Psoas muscle (tissue), 8 donors: ENCODE measurements around the gene KRT1. TPM values are rescaled to one million over a fixed set of nuclear protein-coding genes. Genes with fewer than 3 reads are reported as not detected.

Source experiments
- ATAC-seq, 4 donors: fragments of 200-7000 bp; cut with Tn5 transposase; one replicate each; pipeline ENCODE4 v1.9.1; 2020; ENCODE audit warnings: moderate library complexity in 3 of 4, mild to moderate bottlenecking in 2 of 4
- DNase-seq, 2 donors: peaks; one replicate each; pipeline ENCODE4 v3.0.0-alpha.2; 2020
- H3K27ac ChIP-seq: fragments of 200-600 bp; one replicate; pipeline ENCODE4 v1.8.0; 2022
- H3K27me3 ChIP-seq, 3 donors: fragments of 200-600 bp in 1 of 3; one replicate each; pipeline versions ENCODE4 v1.6.1 to v1.8.0; 2013 to 2022; ENCODE audit warnings: low read length in 2 of 3, mild to moderate bottlenecking in 2 of 3, moderate library complexity in 1 of 3; ENCODE audit not compliant: insufficient read depth in 3 of 3
- H3K36me3 ChIP-seq, 2 donors: fragments of 200-600 bp in 1 of 2; one replicate each; pipeline versions ENCODE4 v1.6.1 to v1.8.0; 2013 to 2022; ENCODE audit warnings: low read depth in 1 of 2, mild to moderate bottlenecking in 1 of 2, moderate library complexity in 1 of 2; ENCODE audit not compliant: insufficient read depth in 1 of 2
- H3K4me1 ChIP-seq: fragments of 200-600 bp; one replicate; pipeline ENCODE4 v1.8.0; 2022
- H3K4me3 ChIP-seq: fragments of 200-600 bp; one replicate; pipeline ENCODE4 v1.8.0; 2022; ENCODE audit warnings: mild to moderate bottlenecking
- H3K9me3 ChIP-seq: fragments of 200-600 bp; one replicate; pipeline ENCODE4 v1.8.0; 2022
- WGBS, 3 donors: extraction: QIAGEN DNeasy Blood & Tissue Kit; methylation state at CpG; one replicate each; pipeline versions ENCODE4 v1.1.6 to v1.1.7; 2013; 5-methylcytosine and 5-hydroxymethylcytosine counted together
- intact Hi-C, 2 donors: fragments of 100-400 bp; cut with DNase I; formaldehyde crosslinking; loops; one replicate each; pipeline versions ENCODE4 v1.11.0 to v1.14.2; 2022
- polyA plus RNA-seq, 3 donors: library from polyadenylated mRNA; stranded (reverse); fragments of 200-250 nt; gene quantifications; one replicate each; pipeline ENCODE4 v1.2.3, GENCODE V29; 2013
- total RNA-seq, 4 donors: library from RNA; stranded (reverse); fragmentation: NEBNext Ultra II Directional in 2 of 4; extraction: Animal tissue kit (Norgen Biotek cat#: 25700) in 2 of 4; gene quantifications; one replicate each; pipeline versions ENCODE4 v1.2.1 to v1.2.4, GENCODE V29; 2021 to 2023
- TF ChIP-seq, protein P1 (sequence below): fragments of 200-600 bp; IDR thresholded peaks from one replicate; pipeline ENCODE4 v1.8.0; 2022; ENCODE audit warnings: antibody characterized with exemption
- donor health status: healthy with polysubstance abuse.
- donor health status: DM: no; HTN: no; CAD: no; lungs with moderate emphysema.
- donor health status: Bipolar disorder and iron deficiency.
- donor health status: healthy.
- donor health status: DM: yes; HTN: yes; CAD: no.
- donor health status: DM: no; HTN: no; CAD: no.
- donor health status: DM: no; HTN: no; CAD: no.
- donor health status: DM: yes; HTN: yes; CAD: no.

Gene KRT1
- total and polyA plus RNA-seq, 7 donors: 0.13 to 1.1 (median 0.20) TPM; not detected in 3

DNA sequence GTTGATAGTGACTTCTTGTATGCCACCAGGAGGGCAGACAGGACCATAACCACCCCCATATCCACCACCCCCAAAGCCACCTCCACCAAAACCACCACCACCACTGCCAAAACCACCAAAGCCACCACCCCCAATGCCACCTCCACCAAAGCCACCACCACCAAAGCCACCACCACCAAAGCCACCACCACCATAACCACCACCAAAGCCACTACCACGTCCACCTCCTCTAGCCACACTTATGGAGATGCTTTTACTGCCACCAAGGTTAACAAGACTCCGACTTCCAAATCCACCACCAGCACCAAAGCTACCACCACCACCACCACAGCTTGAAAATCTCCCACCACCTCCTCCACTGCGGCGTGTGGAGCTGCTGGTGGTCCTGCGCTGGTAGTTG, 332 bp downstream of the KRT1 start:
- intact Hi-C loops: no loop called here
- H3K36me3 ChIP-seq: no peaks in the 10 kb centered on the region
- peaks cover 0 to 5% (median 3%) of the 10 kb centered on the region in 3 donors for H3K27me3 ChIP-seq
- H3K9me3 ChIP-seq: no peaks in the 10 kb centered on the region
- no peak for DNase-seq
- no peak overlapping the region for H3K4me3 ChIP-seq
- TF ChIP-seq, protein P1, sequence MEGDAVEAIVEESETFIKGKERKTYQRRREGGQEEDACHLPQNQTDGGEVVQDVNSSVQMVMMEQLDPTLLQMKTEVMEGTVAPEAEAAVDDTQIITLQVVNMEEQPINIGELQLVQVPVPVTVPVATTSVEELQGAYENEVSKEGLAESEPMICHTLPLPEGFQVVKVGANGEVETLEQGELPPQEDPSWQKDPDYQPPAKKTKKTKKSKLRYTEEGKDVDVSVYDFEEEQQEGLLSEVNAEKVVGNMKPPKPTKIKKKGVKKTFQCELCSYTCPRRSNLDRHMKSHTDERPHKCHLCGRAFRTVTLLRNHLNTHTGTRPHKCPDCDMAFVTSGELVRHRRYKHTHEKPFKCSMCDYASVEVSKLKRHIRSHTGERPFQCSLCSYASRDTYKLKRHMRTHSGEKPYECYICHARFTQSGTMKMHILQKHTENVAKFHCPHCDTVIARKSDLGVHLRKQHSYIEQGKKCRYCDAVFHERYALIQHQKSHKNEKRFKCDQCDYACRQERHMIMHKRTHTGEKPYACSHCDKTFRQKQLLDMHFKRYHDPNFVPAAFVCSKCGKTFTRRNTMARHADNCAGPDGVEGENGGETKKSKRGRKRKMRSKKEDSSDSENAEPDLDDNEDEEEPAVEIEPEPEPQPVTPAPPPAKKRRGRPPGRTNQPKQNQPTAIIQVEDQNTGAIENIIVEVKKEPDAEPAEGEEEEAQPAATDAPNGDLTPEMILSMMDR: no peak
- ATAC-seq: no peak
- no peak overlapping the region for H3K27ac ChIP-seq
- 84 to 87% (median 86%) methylated on average over 5 of the region's 5 CpGs for WGBS, 3 donors
- H3K4me1 ChIP-seq: no peaks in the 10 kb centered on the region

DNA sequence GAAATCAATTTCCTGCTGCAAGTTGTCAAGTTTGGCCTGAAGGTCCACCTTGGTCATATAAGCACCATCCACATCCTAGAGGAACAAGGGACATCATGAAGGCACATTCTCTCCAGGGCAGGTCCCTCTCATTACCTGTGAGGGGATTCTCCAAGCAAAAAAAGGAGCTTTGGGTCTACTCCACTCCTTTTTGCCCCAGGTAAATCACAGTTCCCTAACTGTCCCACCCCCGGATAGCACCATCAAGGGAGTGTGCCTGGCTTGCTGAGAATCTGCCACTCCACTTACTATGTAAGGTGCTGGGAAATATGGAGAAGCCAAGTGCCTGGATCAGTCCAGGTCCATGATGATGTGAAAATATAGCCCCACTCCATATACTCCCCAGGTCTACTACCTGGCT, 2.5 kb downstream of the KRT1 start:
- 76 to 91% (median 85%) methylated on average over 1 of the region's 1 CpG for WGBS, 3 donors
- DNase-seq (no peak), ATAC-seq (no peak)
- no peak overlapping the region for H3K27ac ChIP-seq
- intact Hi-C loops: no loop called here
- H3K4me3 ChIP-seq: no peak overlapping the region
- no peaks in the 10 kb centered on the region for H3K9me3 ChIP-seq
- H3K4me1 ChIP-seq: no peaks in the 10 kb centered on the region
- H3K36me3 ChIP-seq: no peaks in the 10 kb centered on the region
- TF ChIP-seq, protein P1: no peak
- H3K27me3 ChIP-seq: peaks cover 0 to 5% (median 0%) of the 10 kb centered on the region in 3 donors

- DNase-seq (no peak), ATAC-seq (no peak)
- TF ChIP-seq, protein P1: no peak
- no peaks in the 10 kb centered on the region for H3K36me3 ChIP-seq
- H3K9me3 ChIP-seq: no peaks in the 10 kb centered on the region
- 80 to 83% (median 82%) methylated on average over 5 of the region's 5 CpGs for WGBS, 3 donors
- no peak overlapping the region for H3K4me3 ChIP-seq
- intact Hi-C loops: no loop called here
- no peak overlapping the region for H3K27ac ChIP-seq
- no peaks in the 10 kb centered on the region for H3K4me1 ChIP-seq
- peaks cover 0 to 5% (median 0%) of the 10 kb centered on the region in 3 donors for H3K27me3 ChIP-seq
Observed at GRCh38 chr12:52677126-52677525, 3.1 kb downstream of the KRT1 start.

DNA sequence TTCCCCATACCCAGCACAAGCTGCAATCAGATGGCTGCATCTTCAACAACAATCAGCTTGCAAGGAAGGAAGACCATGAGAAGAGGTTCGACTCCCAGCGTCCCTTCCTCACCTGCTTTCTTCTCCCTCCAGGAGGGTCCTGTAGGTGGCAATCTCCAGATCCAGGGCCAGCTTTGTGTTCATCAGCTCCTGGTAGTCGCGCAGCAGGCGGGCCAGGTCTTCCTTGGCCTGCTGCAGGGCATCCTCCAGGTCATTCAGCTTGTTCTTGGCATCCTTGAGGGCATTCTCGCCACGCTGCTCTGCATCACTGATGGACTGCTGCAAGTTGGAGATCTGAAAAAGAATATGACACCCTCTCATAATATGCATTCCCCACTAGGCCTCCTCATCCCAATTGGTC, 4.0 kb downstream of the KRT1 start:
- 88 to 93% (median 93%) methylated on average over 7 of the region's 7 CpGs for WGBS, 3 donors
- TF ChIP-seq, protein P1: no peak
- intact Hi-C loops: no loop called here
- no peak overlapping the region for H3K27ac ChIP-seq
- no peak for ATAC-seq
- H3K9me3 ChIP-seq: no peaks in the 10 kb centered on the region
- H3K36me3 ChIP-seq: no peaks in the 10 kb centered on the region
- H3K4me3 ChIP-seq: no peak overlapping the region
- no peaks in the 10 kb centered on the region for H3K4me1 ChIP-seq
- DNase-seq: no peak
- H3K27me3 ChIP-seq: peaks cover 0 to 5% (median 0%) of the 10 kb centered on the region in 3 donors

DNA sequence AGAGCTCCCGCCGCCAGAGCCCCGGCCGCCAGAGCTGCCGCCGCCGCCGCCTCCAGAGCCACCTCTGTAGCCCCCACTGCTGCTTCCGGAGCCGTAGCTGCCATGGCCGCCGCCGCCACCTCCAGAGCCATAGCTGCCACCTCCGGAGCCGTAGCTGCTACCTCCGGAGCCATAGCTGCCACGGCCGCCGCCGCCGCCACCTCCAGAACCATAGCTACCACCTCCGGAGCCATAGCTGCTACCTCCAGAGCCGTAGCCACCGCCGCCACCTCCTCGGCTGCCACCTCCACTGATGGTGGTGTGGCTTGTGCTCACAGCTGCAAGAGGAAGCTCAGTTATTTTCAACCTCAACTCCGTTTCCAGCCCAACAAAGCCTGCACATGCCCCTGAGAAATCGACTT, 4.9 kb downstream of the KRT1 start:
- Histone ChIP-seq H3K9me3 (no peaks in the 10 kb centered on the region), H3K4me3 (no peak overlapping the region), H3K27me3 (peaks cover 0 to 3% (median 0%) of the 10 kb centered on the region in 3 donors), H3K36me3 (no peaks in the 10 kb centered on the region), H3K4me1 (no peaks in the 10 kb centered on the region), H3K27ac (no peak overlapping the region)
- TF ChIP-seq, protein P1: no peak
- DNase-seq (no peak), ATAC-seq (no peak)
- intact Hi-C loops: no loop called here
- 90 to 94% (median 91%) methylated on average over 26 to 28 of the region's 28 CpGs for WGBS, 3 donors
